ENCODE results near the gene BMX.

Gene BMX

GRCh38 chrX:15598026-15598425 is 97.4 kb downstream of the BMX start:
- no peak for TF ChIP-seq CTCF (IDR thresholded peaks at IDR 0.05; ENCODE audit: control extremely low read depth, extremely low read depth, low read depth, missing control alignments)
- ChIA-PET CTCF (interaction anchor here (1.6 kb wide), 1 partner anchor 10 kb away, joined by 3 read pairs; no protein-coding TSS in a partner anchor), POLR2A (no interaction called here)
- DNase-seq (ENCODE audit: extremely low spot score): no peak

- no peak for DNase-seq (ENCODE audit: extremely low spot score)
- no peak for TF ChIP-seq CTCF (IDR thresholded peaks at IDR 0.05; ENCODE audit: control extremely low read depth, extremely low read depth, low read depth, missing control alignments)
- POLR2A ChIA-PET: no interaction called here
Measured at GRCh38 chrX:15599461-15599860, 98.9 kb downstream of the BMX start.

DNA sequence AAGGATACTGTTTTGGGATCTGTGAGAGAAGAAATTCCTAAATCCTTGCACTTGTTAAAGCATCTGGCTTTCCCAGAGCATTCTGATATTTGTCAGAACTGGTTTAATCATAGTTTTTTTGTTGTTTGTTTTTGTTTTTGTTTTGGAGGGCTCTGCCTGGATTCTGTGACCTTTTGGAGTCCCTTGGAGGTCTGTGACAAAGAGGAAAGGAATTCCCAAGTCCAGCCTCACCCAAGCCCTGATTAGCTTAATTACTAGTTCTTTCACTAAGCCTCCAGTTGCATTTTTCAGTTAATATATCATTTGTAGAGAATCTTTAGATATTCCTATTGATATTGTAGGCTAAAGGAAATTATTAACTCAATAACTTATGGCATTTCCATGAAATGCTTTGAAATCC is 99.4 kb downstream of the BMX start:
- DNase-seq (ENCODE audit: extremely low spot score): no peak
- POLR2A ChIA-PET: no interaction called here
- CTCF ChIA-PET: no interaction called here
- no peak for TF ChIP-seq CTCF (IDR thresholded peaks at IDR 0.05; ENCODE audit: control extremely low read depth, extremely low read depth, low read depth, missing control alignments)

More at GRCh38 chrX:15599461-15599860, 98.9 kb downstream of the BMX start:
- CTCF ChIA-PET: no interaction called here

DNA sequence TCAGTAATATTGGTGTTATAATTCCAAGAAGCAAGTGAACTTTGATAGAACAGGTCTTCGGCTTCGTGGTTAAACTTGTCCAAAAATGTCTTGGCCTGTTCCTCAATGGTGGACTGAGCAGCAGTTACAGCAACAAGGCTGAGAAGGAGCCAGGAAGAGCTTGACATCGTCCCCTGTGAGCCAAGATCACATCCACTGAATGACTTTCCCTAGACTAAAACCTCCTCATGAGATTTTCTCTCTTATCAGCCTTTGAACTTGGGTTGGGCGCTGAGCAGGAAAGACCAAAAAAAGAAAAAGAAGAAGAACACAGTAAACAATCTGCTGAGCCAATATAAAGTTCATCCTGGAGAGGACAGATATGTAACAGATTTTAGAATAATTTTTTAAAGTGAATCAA is 100.1 kb downstream of the BMX start, which contains the start of gene ACE2:
Gene ACE2, minus strand, starts transcription at position 216 of the 400 bp plus-strand sequence. Its CDS starts 49 bp downstream, at position 167.
- no peak for TF ChIP-seq CTCF (IDR thresholded peaks at IDR 0.05; ENCODE audit: control extremely low read depth, extremely low read depth, low read depth, missing control alignments)
- POLR2A ChIA-PET: no interaction called here
- CTCF ChIA-PET: no interaction called here

DNA sequence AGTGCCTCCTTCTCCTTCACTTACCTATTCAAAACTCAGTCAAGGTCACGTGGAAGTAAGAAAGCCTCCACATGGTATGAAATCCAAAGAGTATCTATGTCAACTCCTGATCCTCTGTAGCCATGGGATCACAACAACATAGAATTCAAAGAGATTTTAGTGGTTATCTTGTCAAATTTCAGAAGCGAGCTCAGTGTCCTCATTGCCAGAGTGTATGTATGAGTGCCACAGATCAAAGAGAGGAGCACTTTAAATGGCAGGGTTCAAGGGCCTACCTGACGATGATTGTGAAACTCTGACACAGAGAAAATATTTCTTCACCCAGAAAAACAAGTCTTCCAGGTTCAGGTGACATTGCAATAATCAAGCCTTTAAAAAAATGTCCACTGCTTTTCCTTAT is 101.3 kb downstream of the BMX start:
- no peak for DNase-seq (ENCODE audit: extremely low spot score)
- no peak for TF ChIP-seq CTCF (IDR thresholded peaks at IDR 0.05; ENCODE audit: control extremely low read depth, extremely low read depth, low read depth, missing control alignments)
- POLR2A ChIA-PET: no interaction called here
- CTCF ChIA-PET: no interaction called here

More for the DNA sequence above, 100.1 kb downstream of the BMX start, which contains the start of gene ACE2:
- DNase-seq (ENCODE audit: extremely low spot score): no peak

DNA sequence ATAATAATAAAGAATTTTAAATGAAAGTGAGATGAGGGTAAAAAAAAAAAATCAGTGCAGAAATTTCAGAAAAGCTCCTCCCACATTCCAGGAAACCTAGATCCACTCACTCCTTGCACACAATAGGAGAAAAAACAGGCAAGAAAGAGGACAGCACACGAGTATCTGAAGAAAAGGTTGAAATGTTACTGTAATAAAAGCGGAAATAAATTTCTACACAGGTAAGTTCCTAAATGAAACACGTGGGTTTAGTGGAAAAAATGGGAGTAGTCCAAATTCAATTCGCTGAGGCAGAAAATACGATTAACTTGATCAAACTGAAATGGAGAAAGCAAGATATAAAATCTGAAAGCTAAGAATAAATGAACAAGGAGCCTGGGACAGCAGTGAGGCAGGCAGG is 102.2 kb downstream of the BMX start:
- TF ChIP-seq CTCF (IDR thresholded peaks at IDR 0.05; ENCODE audit: control extremely low read depth, extremely low read depth, low read depth, missing control alignments): no peak
- no peak for DNase-seq (ENCODE audit: extremely low spot score)
- POLR2A ChIA-PET: no interaction called here
- CTCF ChIA-PET: no interaction called here

DNA sequence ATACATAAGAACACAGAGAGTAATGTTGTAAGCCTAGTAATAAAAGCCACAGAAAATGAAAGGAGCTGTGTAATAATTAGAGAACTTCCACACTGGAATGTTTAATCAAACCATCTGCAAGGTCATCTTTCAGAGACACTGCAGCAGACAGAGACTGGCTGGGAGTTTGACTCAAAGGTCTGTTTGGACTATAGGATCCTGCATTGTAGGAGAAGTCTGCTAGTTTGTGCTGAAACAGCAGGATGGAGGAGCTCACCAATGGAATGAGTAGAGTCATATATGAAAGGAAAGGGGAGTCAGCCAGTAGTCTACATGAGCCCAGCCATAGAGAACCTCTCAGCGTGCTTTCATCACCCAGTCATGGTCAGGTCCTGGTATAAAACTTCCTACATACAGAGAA is 104.6 kb downstream of the BMX start:
- ChIA-PET POLR2A (no interaction called here), CTCF (no interaction called here)
- TF ChIP-seq CTCF (IDR thresholded peaks at IDR 0.05; ENCODE audit: control extremely low read depth, extremely low read depth, low read depth, missing control alignments): no peak
- no peak for DNase-seq (ENCODE audit: extremely low spot score)

All from GM10248 (cell line).